K562 (cell line): Measurements from ENCODE around the gene DHX29. TPM values are rescaled to one million over a fixed set of nuclear protein-coding genes. Genes with fewer than 3 reads are reported as not detected.

ENCODE experiments used
- ATAC-seq: fragments of 200-7000 bp; cut with Tn5 transposase; 3 replicates; pipeline ENCODE4 v1.9.1; 2020; ENCODE audit warnings: moderate library complexity
- BruUV-seq: library from RNA; stranded (reverse); fragments of 400-500 nt; replicated peaks from 2 replicates; lab custom pipeline; 2021; lab: Mats Ljungman, UMichigan
- CTCF ChIA-PET: fragments of 300-600 bp; formaldehyde crosslinking; extraction: SDS; loops from one replicate; lab custom pipeline; 2021; ENCODE audit warnings: low intra/inter-chr PET ratio; lab: Yijun Ruan, JAX
- POLR2A ChIA-PET: fragments of 300-600, 350-650 bp; sonication (Branson Sonifier 250); formaldehyde crosslinking; extraction: SDS; loops from one replicate; lab custom pipeline; 2021; ENCODE audit warnings: antibody characterized with exemption, inconsistent platforms; lab: Yijun Ruan, JAX
- DNase-seq, 4 experiments: peaks; one replicate each; pipeline versions ENCODE4 v3.0.0 to v3.0.0-alpha.2; 2011 to 2018; ENCODE audit warnings: low spot score in 3 of 4, mixed read lengths in 3 of 4; ENCODE audit errors: extremely low read depth in 1 of 4
- FAIRE-seq: peaks from 2 replicates; lab custom pipeline; 2011; peaks lifted over from hg19 to GRCh38; lab: Jason Lieb, UNC
- H2AFZ ChIP-seq: 2 replicates; pipeline ENCODE4 v1.6.0; 2011; ENCODE audit warnings: low read depth, low read length, control low read depth, inconsistent platforms
- H3K27ac ChIP-seq: fragments of 200-600 bp; 3 replicates; pipeline ENCODE4 v1.8.0; 2011; ENCODE audit warnings: low read depth, mild to moderate bottlenecking, control low read depth, inconsistent platforms, low read length, moderate library complexity, mixed read lengths; ENCODE audit errors: extremely low read depth
- H3K27me3 ChIP-seq, 2 experiments: fragments of 300-600 bp in 1 of 2; 2 replicates in 1 of 2; 3 replicates in 1 of 2; pipeline versions ENCODE4 v1.6.0 to v1.8.0; 2011; ENCODE audit warnings: inconsistent platforms in 2 of 2, low read length in 2 of 2, mild to moderate bottlenecking in 1 of 2, mixed read lengths in 1 of 2, moderate library complexity in 1 of 2; ENCODE audit not compliant: control insufficient read depth in 2 of 2, insufficient read depth in 2 of 2
- H3K36me3 ChIP-seq: fragments of 300-600 bp; 3 replicates; pipeline ENCODE4 v1.8.0; 2011; ENCODE audit warnings: mild to moderate bottlenecking, low read length, inconsistent platforms; ENCODE audit not compliant: control insufficient read depth, insufficient read depth
- H3K4me1 ChIP-seq, 2 experiments: fragments of 200-600 bp in 1 of 2; replicated peaks in 1 of 2; 2 replicates in 1 of 2; 3 replicates in 1 of 2; pipeline versions ENCODE4 v1.5.1 to v1.8.0; 2011; ENCODE audit warnings: inconsistent platforms in 2 of 2, low read length in 2 of 2, mild to moderate bottlenecking in 1 of 2, mixed read lengths in 1 of 2, moderate library complexity in 1 of 2; ENCODE audit not compliant: control insufficient read depth in 2 of 2, insufficient read depth in 2 of 2
- H3K4me2 ChIP-seq: 2 replicates; pipeline ENCODE4 v1.6.1; 2011; ENCODE audit warnings: low read length, control low read depth, inconsistent platforms, mixed read lengths; ENCODE audit not compliant: insufficient read depth
- H3K4me3 ChIP-seq: fragments of 200-600 bp; sonication (generic), shearing (Covaris generic); 2 replicates; pipeline ENCODE4 v1.5.1; 2016; ENCODE audit warnings: control low read depth, inconsistent platforms
- H3K79me2 ChIP-seq: fragments of 200-600 bp; 3 replicates; pipeline ENCODE4 v1.8.0; 2011; ENCODE audit warnings: low read length, inconsistent platforms; ENCODE audit not compliant: control insufficient read depth, insufficient read depth
- H3K9ac ChIP-seq, 2 experiments: 2 replicates each; pipeline versions ENCODE4 v1.6.0 to v1.6.1; 2011; ENCODE audit warnings: low read depth in 2 of 2, low read length in 2 of 2, control low read depth in 1 of 2, inconsistent platforms in 1 of 2, mild to moderate bottlenecking in 1 of 2, mixed read lengths in 1 of 2; ENCODE audit not compliant: insufficient read depth in 1 of 2
- H3K9me1 ChIP-seq: one replicate; pipeline ENCODE4 v1.6.0; 2011; ENCODE audit warnings: inconsistent platforms, mild to moderate bottlenecking, low read length, moderate library complexity; ENCODE audit not compliant: control insufficient read depth, insufficient read depth
- H3K9me3 ChIP-seq: replicated peaks from 2 replicates; pipeline ENCODE4 v1.5.1; 2011; ENCODE audit warnings: low read depth, low read length, inconsistent platforms; ENCODE audit not compliant: control insufficient read depth, insufficient read depth
- H4K20me1 ChIP-seq: replicated peaks from 2 replicates; pipeline ENCODE4 v1.6.1; 2011; ENCODE audit warnings: low read length, inconsistent platforms, mixed read lengths; ENCODE audit not compliant: control insufficient read depth, insufficient read depth
- DIDO1 ChIP-seq: fragments of 450-650 bp; IDR thresholded peaks from 2 replicates; pipeline ENCODE4 v1.6.1; 2016; ENCODE audit warnings: low read depth, missing biosample characterization, missing genetic modification characterization
- FOXA3 ChIP-seq, 2 experiments: fragments of 450-650 bp in 1 of 2; sonication (generic) in 1 of 2; formaldehyde crosslinking; IDR thresholded peaks in 1 of 2; conservative IDR thresholded peaks in 1 of 2; 2 replicates each; pipeline versions ENCODE4 v1.4.0 to v1.8.0; 2020 to 2022; ENCODE audit warnings: mild to moderate bottlenecking in 2 of 2, missing genetic modification reagents in 1 of 2
- GABPB1 ChIP-seq: sonication (generic); formaldehyde crosslinking; IDR thresholded peaks from 2 replicates; pipeline ENCODE4 v1.8.0; 2022; ENCODE audit warnings: mild to moderate bottlenecking, missing genetic modification reagents
- ZBTB8A ChIP-seq: fragments of 450-650 bp; IDR thresholded peaks from 2 replicates; pipeline ENCODE4 v1.6.1; 2018; ENCODE audit warnings: mild to moderate bottlenecking, moderate library complexity; ENCODE audit not compliant: partially characterized antibody
- WGBS: fragments of 100-300 bp; shearing (Covaris generic); methylation state at CpG from one replicate; pipeline ENCODE4 v1.1.6; 2016; ENCODE audit warnings: low coverage, mixed read lengths; ENCODE audit not compliant: insufficient coverage; ENCODE audit errors: missing lambda C conversion rate; 5-methylcytosine and 5-hydroxymethylcytosine counted together
- in situ Hi-C: fragments of 300-500 bp; cut with MboI; formaldehyde crosslinking; loops from 4 replicates; pipeline ENCODE4 v1.15.0; 2018; ENCODE audit warnings: inconsistent platforms, mixed read lengths
- intact Hi-C: fragments of 100-400 bp; cut with micrococcal nuclease; formaldehyde crosslinking; loops from 2 replicates; pipeline ENCODE4 v1.14.2; 2022
- polyA plus RNA-seq, 8 experiments: library from polyadenylated mRNA; depleted of rRNA in 4 of 8; stranded (reverse) in 5 of 8; unstranded in 3 of 8; fragments of >200 nt; fragmentation: Nextera tagmentation in 2 of 8; fragmentation: Illumina TruSeq in 1 of 8; extraction: Ambion mirVana in 2 of 8; extraction: Trizol in 1 of 8; gene quantifications; 2 replicates each; pipeline versions ENCODE4 v1.2.1 to v1.2.3, GENCODE V29; 2011 to 2014; ENCODE audit warnings: inconsistent platforms in 1 of 8, missing spikeins in 1 of 8
- total RNA-seq, 7 experiments: library from RNA; depleted of rRNA in 6 of 7; stranded (reverse); fragments of >200 nt in 6 of 7; fragmentation: Illumina TruSeq in 2 of 7; extraction: Trizol in 2 of 7; gene quantifications; 2 replicates each; pipeline versions ENCODE4 v1.2.1 to v1.2.3, GENCODE V29; 2011 to 2021; ENCODE audit warnings: low replicate concordance in 1 of 7
- TF ChIP-seq, protein P1 (sequence below): sonication (generic); formaldehyde crosslinking; IDR thresholded peaks from 2 replicates; pipeline ENCODE4 v1.8.0; 2022; ENCODE audit warnings: mild to moderate bottlenecking, missing genetic modification reagents
- TF ChIP-seq, protein P2 (sequence below): fragments of 250-450 bp; sonication (Bioruptor Pico); IDR thresholded peaks from 2 replicates; pipeline ENCODE4 v1.9.0; 2021; ENCODE audit warnings: mild to moderate bottlenecking, inconsistent platforms
- TF ChIP-seq, protein P3 (sequence below): fragments of 250-450 bp; sonication (Bioruptor Pico); IDR thresholded peaks from 2 replicates; pipeline ENCODE4 v1.8.0; 2022; ENCODE audit warnings: moderate library complexity, mild to moderate bottlenecking, inconsistent platforms

Gene DHX29
- total and polyA plus RNA-seq, 9 of the 15 experiments (the other 6 are each of a cell fraction or from before 2014, with no cell fraction given): 7.5 to 42.1 (median 25.0) TPM

DNA sequence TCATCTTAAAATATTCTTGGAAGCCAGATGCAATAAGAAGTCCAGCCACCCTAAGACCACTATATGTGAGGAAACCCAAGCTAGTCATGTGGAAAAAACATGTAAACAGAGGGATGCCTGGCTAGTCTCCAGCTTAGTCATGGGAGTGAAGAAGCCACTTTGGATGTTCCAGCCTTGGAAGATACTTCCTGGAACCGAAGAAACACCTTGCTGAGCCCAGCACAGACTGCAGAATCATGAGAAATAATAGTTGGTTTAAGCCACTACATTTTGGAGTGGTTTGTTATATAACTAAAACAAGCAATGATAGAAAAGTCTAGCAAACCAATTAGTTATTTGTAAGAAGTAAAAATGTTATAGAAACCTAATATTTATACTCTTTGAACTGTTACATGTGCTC is 12.6 kb downstream of the DHX29 start:
- ChIA-PET POLR2A (interaction anchor here (1.1 kb wide), 1 partner anchor 12 kb away, joined by 4 read pairs; the partner anchor contains the start of gene DHX29), CTCF (interaction anchor here (0.6 kb wide), 1 partner anchor 1216 kb away, joined by 3 read pairs; no protein-coding TSS in a partner anchor)
- H3K79me2 ChIP-seq: peaks cover 19% of the 10 kb centered on the region; the same call in 2 of the 3 replicates
- H3K9me3 ChIP-seq: no peaks in the 10 kb centered on the region
- H3K9me1 ChIP-seq: no peaks in the 10 kb centered on the region
- H3K4me3 ChIP-seq: no peak overlapping the region
- ATAC-seq (no peak), DNase-seq (no peak)
- no peak overlapping the region for H3K4me2 ChIP-seq
- in situ Hi-C loops (no loop called here), intact Hi-C loops (no loop called here)
- WGBS: 100% methylated on average over 1 of the region's 1 CpG
- H3K36me3 ChIP-seq: peaks cover 87% of the 10 kb centered on the region
- BruUV-seq: no TSS peak
- H3K9ac ChIP-seq: no peak overlapping the region
- no peaks in the 10 kb centered on the region for H3K27me3 ChIP-seq
- H2AFZ ChIP-seq: no peak overlapping the region
- H3K27ac ChIP-seq: no peak overlapping the region
- TF ChIP-seq, protein P1, sequence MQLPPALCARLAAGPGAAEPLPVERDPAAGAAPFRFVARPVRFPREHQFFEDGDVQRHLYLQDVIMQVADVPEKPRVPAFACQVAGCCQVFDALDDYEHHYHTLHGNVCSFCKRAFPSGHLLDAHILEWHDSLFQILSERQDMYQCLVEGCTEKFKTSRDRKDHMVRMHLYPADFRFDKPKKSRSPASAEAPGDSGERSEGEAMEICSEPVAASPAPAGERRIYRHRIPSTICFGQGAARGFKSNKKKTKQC (CRISPR knock-in tag): no peak
- TF ChIP-seq, protein P2, sequence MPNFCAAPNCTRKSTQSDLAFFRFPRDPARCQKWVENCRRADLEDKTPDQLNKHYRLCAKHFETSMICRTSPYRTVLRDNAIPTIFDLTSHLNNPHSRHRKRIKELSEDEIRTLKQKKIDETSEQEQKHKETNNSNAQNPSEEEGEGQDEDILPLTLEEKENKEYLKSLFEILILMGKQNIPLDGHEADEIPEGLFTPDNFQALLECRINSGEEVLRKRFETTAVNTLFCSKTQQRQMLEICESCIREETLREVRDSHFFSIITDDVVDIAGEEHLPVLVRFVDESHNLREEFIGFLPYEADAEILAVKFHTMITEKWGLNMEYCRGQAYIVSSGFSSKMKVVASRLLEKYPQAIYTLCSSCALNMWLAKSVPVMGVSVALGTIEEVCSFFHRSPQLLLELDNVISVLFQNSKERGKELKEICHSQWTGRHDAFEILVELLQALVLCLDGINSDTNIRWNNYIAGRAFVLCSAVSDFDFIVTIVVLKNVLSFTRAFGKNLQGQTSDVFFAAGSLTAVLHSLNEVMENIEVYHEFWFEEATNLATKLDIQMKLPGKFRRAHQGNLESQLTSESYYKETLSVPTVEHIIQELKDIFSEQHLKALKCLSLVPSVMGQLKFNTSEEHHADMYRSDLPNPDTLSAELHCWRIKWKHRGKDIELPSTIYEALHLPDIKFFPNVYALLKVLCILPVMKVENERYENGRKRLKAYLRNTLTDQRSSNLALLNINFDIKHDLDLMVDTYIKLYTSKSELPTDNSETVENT (CRISPR knock-in tag): no peak
- TF ChIP-seq, protein P3, sequence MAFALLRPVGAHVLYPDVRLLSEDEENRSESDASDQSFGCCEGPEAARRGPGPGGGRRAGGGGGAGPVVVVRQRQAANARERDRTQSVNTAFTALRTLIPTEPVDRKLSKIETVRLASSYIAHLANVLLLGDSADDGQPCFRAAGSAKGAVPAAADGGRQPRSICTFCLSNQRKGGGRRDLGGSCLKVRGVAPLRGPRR (CRISPR knock-in tag): no peak
- TF ChIP-seq GABPB1 (CRISPR knock-in tag) (no peak), DIDO1 (no peak), ZBTB8A (no peak), FOXA3 (CRISPR knock-in tag; conservative IDR thresholded peaks at IDR 0.05 in 1 of 2, IDR thresholded peaks at IDR 0.05 in 1 of 2) (no peak)
- TF ChIP-seq, all 486 proteins: peak for 0
- H3K4me1 ChIP-seq: no peaks in the 10 kb centered on the region
- FAIRE-seq: no peak
- no peaks in the 10 kb centered on the region for H4K20me1 ChIP-seq
